Activated CD4-positive, alpha-beta T cell treated with anti-CD3 and anti-CD28 coated beads, Interleukin-2, amount 50 U/mL, for 16 hours (primary cell): Measurements from ENCODE around the gene ATP10D.
"Not testable (repeated sequence)": the region's sequence is repeated elsewhere in the genome, so short reads cannot be mapped to it uniquely, and the experiment has no call there.

Experiments
- DNase-seq: peaks from one replicate; pipeline ENCODE4 v3.0.0-alpha.2; 2020

ATP10D gene

DNA sequence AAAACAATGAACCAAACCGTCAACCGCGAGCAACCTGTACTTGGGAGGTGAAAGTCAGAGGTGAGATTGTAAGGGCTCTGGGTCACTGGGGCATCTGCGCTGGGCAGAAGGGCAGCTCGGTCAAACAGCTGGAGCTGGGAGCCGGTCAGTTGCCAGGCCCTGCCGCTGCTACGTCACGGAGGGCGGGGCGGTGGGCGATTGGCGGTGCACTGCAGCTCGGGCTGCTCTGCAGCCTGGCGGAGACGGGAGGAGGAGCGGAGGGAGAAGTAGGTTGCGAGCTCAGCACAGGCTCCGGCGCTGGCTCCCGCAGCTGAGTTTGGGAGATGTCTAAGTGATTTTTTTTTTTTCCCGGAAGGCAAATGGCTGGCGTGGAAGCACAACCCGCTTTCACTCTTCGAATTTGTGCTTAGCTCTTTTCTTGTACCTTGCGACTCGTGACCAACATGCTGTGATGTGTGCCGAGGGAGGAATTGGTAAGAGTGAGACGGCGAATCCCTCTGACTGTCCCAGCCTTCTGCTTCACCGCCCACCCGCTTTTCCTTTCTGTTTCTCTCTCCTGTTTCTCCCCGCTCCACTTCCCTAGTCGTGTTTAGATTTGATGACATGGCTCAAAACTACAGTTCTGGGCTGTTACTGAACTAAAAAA is at the start of gene ATP10D:
ATP10D (plus strand) TSS at position 229 of the 646 bp plus-strand sequence. CDS start 27,266 bp downstream, outside the sequence.
- peak; percentile 87 for DNase-seq

GRCh38 chr4:47442980-47443379 is 42.1 kb upstream of the ATP10D start:
- no peak for DNase-seq

DNA sequence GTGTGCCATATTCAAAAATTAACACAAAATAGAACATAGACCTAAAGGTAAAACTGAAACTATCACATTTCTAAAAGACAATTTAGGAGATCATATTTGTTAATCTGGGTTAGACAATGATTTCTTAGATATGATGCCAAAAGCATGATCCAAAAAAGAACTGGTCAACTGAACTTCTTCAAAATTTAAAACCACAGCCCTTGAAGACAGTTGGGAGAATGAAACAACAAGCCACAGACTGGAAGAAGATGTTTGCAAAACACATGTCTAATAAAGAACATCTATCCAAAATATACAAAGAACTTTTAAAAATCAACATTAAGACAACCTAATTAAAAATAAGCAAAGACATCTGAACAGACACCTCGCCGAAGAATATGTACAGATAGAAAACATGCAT is 41.0 kb upstream of the ATP10D start:
- no peak for DNase-seq

- DNase-seq: no peak
These were observed 33.4 kb upstream of the ATP10D start for GRCh38 chr4:47451657-47452056.

GRCh38 chr4:47462799-47463234 is 22.3 kb upstream of the ATP10D start:
- DNase-seq: no peak

- DNase-seq: peak; percentile 97
These were observed 21.7 kb upstream of the ATP10D start, which contains the start of gene COMMD8 for GRCh38 chr4:47463235-47463956. Gene COMMD8, minus strand, starts transcription at chr4:47463702. Its CDS starts 51 bp downstream, at chr4:47463651.

- no peak for DNase-seq
These were observed 20.1 kb upstream of the ATP10D start for GRCh38 chr4:47465004-47465403.

- no peak for DNase-seq
These were observed 18.9 kb upstream of the ATP10D start for GRCh38 chr4:47466056-47466785.

- no peak for DNase-seq
These were observed 16.2 kb upstream of the ATP10D start for GRCh38 chr4:47468706-47469365.

DNA sequence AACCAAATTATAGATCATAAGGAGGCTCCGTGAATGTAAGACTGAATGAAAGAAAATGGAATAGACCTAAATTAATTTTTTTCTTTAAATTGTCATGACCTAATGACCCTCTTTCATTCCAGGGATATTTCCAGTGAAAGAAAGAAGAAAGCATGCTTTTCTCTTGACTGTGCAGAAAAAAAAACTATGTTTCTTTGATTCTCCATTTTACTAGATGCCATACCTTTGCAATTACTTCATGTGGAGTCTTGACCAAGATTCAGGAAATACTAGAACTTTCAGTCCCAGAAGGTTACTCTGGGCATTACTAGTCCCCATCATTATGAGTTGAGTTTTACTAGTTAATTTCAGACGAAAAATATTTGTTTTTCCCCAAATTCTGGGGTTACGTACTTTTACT is 15.1 kb upstream of the ATP10D start:
- DNase-seq: no peak

- DNase-seq: no peak
These were observed 14.0 kb upstream of the ATP10D start for GRCh38 chr4:47471064-47471463.

DNA sequence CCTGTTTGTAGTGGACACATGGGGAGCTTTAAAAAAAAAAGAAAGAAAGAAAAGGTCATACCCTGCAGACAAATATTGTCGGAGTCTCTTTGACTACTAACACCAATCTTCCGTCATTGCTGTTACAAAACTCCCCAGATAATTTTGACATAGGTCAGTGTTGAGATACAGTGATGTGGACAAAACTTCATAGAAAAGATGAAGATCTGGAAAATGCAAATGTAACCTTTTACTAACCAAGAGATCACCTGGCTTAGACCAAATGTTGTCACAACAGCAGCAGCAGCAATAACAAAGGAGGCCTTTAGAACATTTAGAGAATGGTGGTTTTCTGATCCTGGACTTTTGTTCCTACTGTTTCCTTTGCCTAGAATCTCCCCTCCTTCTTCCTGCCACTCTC is 13.5 kb upstream of the ATP10D start:
- no peak for DNase-seq

DNA sequence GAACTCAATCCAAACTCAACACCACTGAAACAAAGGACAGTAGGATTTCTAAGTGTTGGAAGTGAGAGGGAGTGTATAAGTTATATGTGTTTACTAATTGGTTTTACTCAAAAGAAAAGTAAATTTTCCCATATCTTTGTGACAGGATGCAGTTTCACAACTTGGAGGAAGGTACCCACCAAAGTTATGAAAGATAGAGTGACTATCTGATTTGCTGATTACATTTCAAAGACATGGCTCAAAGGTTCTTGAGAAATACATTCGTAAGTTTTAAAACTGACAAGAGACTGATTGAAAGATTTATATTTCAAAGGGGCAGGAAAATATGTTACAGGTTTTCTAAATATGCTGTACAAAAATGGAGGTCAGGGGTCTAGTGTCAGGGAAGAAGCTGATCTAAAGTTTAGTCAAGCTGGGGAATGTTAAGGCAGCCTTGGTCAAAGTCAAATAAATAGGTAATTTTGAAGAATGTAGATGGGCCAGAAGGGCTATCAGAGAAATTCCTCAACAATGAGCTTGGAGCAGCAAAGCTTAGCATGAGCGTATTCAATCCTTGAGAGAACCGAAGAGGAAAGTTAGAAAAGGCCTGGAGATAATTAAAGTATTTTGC is 11.8 kb upstream of the ATP10D start:
- DNase-seq: no peak

DNA sequence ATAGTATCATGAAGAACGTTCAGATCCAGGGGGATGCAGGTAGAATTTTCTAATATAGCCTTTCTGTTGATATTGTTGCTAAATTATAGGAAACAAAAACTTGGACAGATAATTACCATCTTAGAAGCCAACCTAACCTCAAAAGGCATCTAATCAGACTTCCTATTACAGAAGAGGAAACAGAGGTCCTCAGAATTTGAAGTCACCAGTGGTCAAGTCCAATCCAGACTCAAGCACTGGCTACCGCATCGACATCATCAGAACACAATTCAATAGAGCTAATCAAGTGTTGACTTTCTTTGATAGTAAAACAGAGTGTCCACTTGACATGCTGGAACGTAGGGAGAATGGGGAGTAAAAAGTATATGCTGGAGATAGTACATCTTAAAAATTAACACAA is 10.3 kb upstream of the ATP10D start:
- DNase-seq: no peak

GRCh38 chr4:47475411-47475810 is 9.7 kb upstream of the ATP10D start:
- no peak for DNase-seq

DNA sequence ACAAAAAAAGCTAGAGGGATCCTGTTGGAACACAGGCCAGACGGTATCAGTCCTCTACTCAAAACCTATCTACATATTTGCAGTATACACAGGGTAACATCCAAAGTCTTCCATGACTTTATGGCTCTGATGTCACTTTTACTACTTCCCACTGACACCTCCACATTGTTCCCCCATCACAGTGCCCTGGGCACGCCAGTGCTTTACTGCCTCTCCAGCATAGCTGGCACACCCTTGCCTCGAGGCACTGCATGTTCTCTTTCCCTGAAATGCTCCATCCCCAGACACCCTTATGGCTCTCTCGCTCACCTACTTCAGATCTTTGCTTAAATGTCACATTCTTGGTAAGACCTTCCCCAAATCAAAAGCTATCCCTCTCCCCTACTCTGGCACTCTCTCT is 6.3 kb upstream of the ATP10D start:
- no peak for DNase-seq

GRCh38 chr4:47482326-47482725 is 2.7 kb upstream of the ATP10D start:
- peak; percentile 26 for DNase-seq

- no peak for DNase-seq
These were observed 1.3 kb upstream of the ATP10D start for GRCh38 chr4:47483745-47484144.

DNA sequence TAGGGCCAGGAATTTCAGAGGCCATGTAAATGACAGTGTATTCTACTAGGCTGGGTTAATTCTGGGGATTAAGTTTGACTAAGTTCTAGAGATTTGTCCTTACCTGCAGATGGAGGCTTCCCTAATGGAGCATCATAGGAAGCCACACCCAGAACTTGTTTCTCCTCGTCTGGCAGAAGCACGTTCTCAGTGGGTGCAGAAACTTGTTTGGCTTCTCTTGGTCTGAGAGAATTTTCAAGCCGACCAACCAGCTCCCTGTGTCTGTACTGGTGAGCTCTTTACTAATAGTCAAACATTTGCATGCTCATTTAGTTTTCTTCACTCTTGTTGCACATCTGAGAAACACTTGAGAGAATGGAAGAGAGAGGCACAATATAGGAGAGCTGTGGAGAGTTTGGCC is 907 bp upstream of the ATP10D start:
- no peak for DNase-seq

DNA sequence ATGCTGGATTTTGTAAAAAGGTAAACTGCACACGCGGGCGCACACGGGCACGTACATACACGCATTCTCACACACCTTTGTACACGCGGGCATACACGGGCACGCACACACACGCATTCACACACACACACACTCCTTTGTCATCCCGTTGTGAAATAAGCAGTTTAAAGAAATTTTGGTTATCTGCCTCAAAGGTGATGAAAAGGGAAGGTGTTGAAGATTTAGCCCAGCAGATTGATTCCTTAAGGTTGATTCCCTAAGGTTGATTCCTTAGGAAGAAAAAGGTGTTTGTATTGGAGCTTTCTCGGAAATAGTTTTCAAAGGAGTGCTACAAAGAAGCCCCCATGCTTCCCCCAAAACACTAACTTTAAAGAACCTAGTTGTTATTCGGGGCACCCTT is 693 bp downstream of the ATP10D start:
- DNase-seq: no peak

DNA sequence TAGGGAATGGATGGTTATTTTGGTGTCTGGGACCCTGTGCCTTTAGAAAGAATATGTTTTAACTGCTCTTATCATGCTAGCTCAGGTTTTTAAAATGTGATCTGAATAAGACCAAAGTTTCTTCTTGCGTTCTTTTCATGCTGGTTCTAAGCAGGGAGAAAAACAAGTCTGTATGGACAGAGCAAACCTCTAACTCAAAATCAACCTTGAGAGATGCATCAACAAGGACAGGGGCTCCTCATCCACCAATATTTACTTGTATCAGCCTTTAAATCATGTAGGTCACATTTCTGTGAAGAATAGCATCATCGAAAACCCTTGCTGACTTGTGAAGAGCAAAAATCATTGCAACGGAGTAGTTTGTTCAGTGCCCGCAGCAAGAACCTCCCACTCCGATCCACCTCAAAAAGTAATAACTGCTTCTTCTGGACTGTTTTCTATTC is 1.2 kb downstream of the ATP10D start:
- DNase-seq: no peak

- not testable (repeated sequence) for DNase-seq
These were observed 1.7 kb downstream of the ATP10D start for GRCh38 chr4:47486727-47487126.

DNA sequence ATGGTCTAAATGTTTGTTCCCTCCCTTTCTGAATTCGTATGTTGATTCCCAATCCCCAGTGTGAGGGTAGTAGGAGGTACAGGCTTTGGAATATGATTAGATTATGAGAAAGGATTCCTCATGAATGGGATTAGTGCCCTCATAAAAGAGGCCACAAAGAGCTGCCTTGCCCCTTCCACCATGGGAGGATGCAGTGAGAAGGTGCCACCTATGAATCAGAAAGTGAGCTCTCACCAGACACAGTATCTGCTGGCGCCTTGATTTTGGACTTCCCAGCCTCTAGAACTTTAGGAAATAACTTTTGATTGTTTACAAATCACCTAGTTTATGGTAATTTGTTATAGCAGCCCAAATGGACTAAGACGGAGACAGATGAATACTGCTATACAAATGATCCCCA is 3.6 kb downstream of the ATP10D start:
- DNase-seq: no peak
